Fibroblast of lung (primary cell): Measurements from ENCODE around the gene GAPVD1. TPM values are rescaled to one million over a fixed set of nuclear protein-coding genes. Genes with fewer than 3 reads are reported as not detected.

Experiments
- DNase-seq, 2 donors: peaks; one replicate each; pipeline versions ENCODE4 v3.0.0 to v3.0.0-alpha.2; 2010; ENCODE audit warnings: low read depth in 2 of 2
- H2AFZ ChIP-seq: 2 replicates; pipeline ENCODE4 v1.5.1; 2012; ENCODE audit warnings: low read length, control low read depth, inconsistent platforms
- H3K27ac ChIP-seq: 2 replicates; pipeline ENCODE4 v1.5.1; 2011; ENCODE audit warnings: low read length, control low read depth; ENCODE audit not compliant: insufficient read depth
- H3K27me3 ChIP-seq: 2 replicates; pipeline ENCODE4 v1.5.1; 2011; ENCODE audit warnings: mild to moderate bottlenecking, low read length; ENCODE audit not compliant: control insufficient read depth, insufficient read depth
- H3K36me3 ChIP-seq: 2 replicates; pipeline ENCODE4 v1.5.1; 2011; ENCODE audit warnings: low read length; ENCODE audit not compliant: control insufficient read depth, insufficient read depth
- H3K4me1 ChIP-seq: 2 replicates; pipeline ENCODE4 v1.5.1; 2011; ENCODE audit warnings: low read length; ENCODE audit not compliant: control insufficient read depth, insufficient read depth; ENCODE audit errors: extremely low read depth
- H3K4me2 ChIP-seq: 2 replicates; pipeline ENCODE4 v1.5.1; 2011; ENCODE audit warnings: low read length, control low read depth; ENCODE audit not compliant: insufficient read depth; ENCODE audit errors: extremely low read depth
- H3K4me3 ChIP-seq, 4 experiments: fragments of 200-600 bp in 1 of 4; sonication (generic) in 1 of 4; replicated peaks in 1 of 4; 2 replicates each; pipeline ENCODE4 v1.5.1; 2011 to 2016; ENCODE audit warnings: low read length in 4 of 4, low read depth in 3 of 4, mild to moderate bottlenecking in 3 of 4, control low read depth in 2 of 4, inconsistent platforms in 1 of 4, mixed read lengths in 1 of 4; ENCODE audit not compliant: insufficient read depth in 1 of 4; ENCODE audit errors: control extremely low read depth in 1 of 4
- H3K79me2 ChIP-seq: 2 replicates; pipeline ENCODE4 v1.5.1; 2012; ENCODE audit warnings: mild to moderate bottlenecking, low read length, inconsistent platforms; ENCODE audit not compliant: control insufficient read depth, insufficient read depth
- H3K9ac ChIP-seq: 2 replicates; pipeline ENCODE4 v1.5.1; 2011; ENCODE audit warnings: mild to moderate bottlenecking, low read length, control low read depth; ENCODE audit not compliant: insufficient read depth
- H3K9me3 ChIP-seq: 2 replicates; pipeline ENCODE4 v1.5.1; 2012; ENCODE audit warnings: low read depth, low read length; ENCODE audit not compliant: control insufficient read depth, insufficient read depth
- H4K20me1 ChIP-seq: 2 replicates; pipeline ENCODE4 v1.5.1; 2011; ENCODE audit warnings: low read length; ENCODE audit not compliant: control insufficient read depth, insufficient read depth; ENCODE audit errors: extremely low read depth
- EZH2 ChIP-seq: IDR thresholded peaks from 2 replicates; pipeline ENCODE4 v1.5.1; 2012; ENCODE audit warnings: low read length, control low read depth, mild to moderate bottlenecking; ENCODE audit errors: missing control alignments
- polyA plus RNA-seq, 2 donors: library from polyadenylated mRNA; depleted of rRNA in 1 of 2; stranded (reverse) in 1 of 2; unstranded in 1 of 2; fragments of >200 nt; gene quantifications; 2 replicates each; pipeline ENCODE4 v1.2.1, GENCODE V29; 2011 to 2012; ENCODE audit warnings: missing spikeins in 1 of 2
- total RNA-seq: library from RNA; depleted of rRNA; stranded (reverse); fragments of >200 nt; gene quantifications from 2 replicates; pipeline ENCODE4 v1.2.1, GENCODE V29; 2014
- TF ChIP-seq, protein P1 (sequence below), 2 donors: IDR thresholded peaks in 1 of 2; conservative IDR thresholded peaks in 1 of 2; 1 replicate in 1 of 2; 2 replicates in 1 of 2; pipeline ENCODE4 v1.5.1; 2011 to 2012; ENCODE audit warnings: low read length in 2 of 2, control low read depth in 1 of 2, inconsistent platforms in 1 of 2, low read depth in 1 of 2, mild to moderate bottlenecking in 1 of 2

Gene GAPVD1
- total and polyA plus RNA-seq, 2 donors (not counting 1 experiment from before 2014, with no cell fraction given) = 23.0 to 72.3 TPM

DNA sequence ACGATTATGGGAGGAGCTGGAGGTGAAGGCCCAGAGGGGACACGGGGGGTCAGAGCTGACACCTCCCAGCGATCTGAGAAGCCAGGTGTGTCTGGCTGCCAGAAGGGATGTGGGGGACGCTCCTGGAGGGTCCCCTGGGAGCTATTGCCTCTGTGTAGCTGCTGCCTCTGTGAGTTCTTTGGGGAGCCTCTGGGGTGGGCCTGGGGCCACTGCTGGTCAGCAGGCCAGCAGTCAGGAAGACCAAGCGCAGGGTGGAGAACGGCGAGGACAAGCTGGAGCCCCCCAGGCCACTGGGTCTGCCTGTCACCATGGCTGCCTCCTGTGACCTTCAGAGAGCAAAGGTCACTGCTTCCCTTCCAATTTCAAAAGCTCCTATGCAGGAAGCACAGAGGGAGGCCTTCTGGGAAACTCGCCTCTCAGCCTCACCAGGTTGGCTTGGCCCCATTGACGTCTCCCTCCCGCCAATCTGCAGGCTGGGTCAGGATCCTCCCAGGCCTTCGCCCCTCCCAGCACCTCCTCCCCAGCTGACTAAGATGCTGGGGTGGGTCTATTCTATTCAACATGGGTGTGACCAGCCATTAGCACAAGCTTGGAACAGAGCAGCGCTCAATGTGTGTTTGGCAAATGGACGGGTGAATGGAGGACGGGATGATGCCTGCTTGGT lies 126.4 kb downstream of the GAPVD1 start:
- TF ChIP-seq, protein P1, sequence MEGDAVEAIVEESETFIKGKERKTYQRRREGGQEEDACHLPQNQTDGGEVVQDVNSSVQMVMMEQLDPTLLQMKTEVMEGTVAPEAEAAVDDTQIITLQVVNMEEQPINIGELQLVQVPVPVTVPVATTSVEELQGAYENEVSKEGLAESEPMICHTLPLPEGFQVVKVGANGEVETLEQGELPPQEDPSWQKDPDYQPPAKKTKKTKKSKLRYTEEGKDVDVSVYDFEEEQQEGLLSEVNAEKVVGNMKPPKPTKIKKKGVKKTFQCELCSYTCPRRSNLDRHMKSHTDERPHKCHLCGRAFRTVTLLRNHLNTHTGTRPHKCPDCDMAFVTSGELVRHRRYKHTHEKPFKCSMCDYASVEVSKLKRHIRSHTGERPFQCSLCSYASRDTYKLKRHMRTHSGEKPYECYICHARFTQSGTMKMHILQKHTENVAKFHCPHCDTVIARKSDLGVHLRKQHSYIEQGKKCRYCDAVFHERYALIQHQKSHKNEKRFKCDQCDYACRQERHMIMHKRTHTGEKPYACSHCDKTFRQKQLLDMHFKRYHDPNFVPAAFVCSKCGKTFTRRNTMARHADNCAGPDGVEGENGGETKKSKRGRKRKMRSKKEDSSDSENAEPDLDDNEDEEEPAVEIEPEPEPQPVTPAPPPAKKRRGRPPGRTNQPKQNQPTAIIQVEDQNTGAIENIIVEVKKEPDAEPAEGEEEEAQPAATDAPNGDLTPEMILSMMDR (conservative IDR thresholded peaks at IDR 0.05 in 1 of 2, IDR thresholded peaks at IDR 0.05 in 1 of 2; ENCODE audit: low read depth in 1 of 2, low read length in 2 of 2) = no peak
- TF ChIP-seq EZH2 = no peak

DNA sequence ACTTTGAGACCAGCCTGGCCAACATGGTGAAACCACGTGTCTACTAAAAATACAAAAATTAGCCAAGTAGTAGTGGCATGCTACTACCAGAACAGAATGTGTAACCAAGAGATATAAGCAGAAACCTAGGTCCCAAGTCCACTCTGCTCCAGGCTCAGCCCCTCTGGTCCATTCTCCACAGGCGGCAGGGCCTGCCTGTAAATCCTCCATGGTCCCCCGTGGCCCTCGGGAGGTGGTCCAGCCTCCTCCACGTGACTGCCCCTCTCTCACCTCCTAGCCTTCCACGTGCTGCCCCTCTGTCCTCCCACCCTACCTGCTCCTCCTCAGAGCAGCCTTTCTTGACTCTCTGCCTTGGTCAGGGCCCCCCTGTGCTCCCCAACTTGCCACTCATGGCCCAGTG lies 127.4 kb downstream of the GAPVD1 start:
- H3K9me3 ChIP-seq = no peaks in the 10 kb centered on the region
- no peak overlapping the region for H3K4me2 ChIP-seq
- no peak for DNase-seq
- no peak overlapping the region for H3K27ac ChIP-seq
- no peaks in the 10 kb centered on the region for H3K36me3 ChIP-seq
- no peaks in the 10 kb centered on the region for H4K20me1 ChIP-seq
- H3K4me1 ChIP-seq = no peaks in the 10 kb centered on the region
- H3K27me3 ChIP-seq = no peaks in the 10 kb centered on the region
- no peak overlapping the region for H2AFZ ChIP-seq
- no peak overlapping the region for H3K4me3 ChIP-seq
- no peak overlapping the region for H3K9ac ChIP-seq
- H3K79me2 ChIP-seq = no peaks in the 10 kb centered on the region
- TF ChIP-seq, protein P1 (conservative IDR thresholded peaks at IDR 0.05 in 1 of 2, IDR thresholded peaks at IDR 0.05 in 1 of 2; ENCODE audit: low read depth in 1 of 2, low read length in 2 of 2) = no peak
- no peak for TF ChIP-seq EZH2

More for the DNA sequence above, 126.4 kb downstream of the GAPVD1 start:
- H3K79me2 ChIP-seq = no peaks in the 10 kb centered on the region
- no peak for DNase-seq
- no peak overlapping the region for H2AFZ ChIP-seq
- no peaks in the 10 kb centered on the region for H4K20me1 ChIP-seq
- no peaks in the 10 kb centered on the region for H3K36me3 ChIP-seq
- no peaks in the 10 kb centered on the region for H3K27me3 ChIP-seq
- H3K9ac ChIP-seq = no peak overlapping the region
- no peaks in the 10 kb centered on the region for H3K4me1 ChIP-seq
- no peak overlapping the region for H3K27ac ChIP-seq
- H3K4me2 ChIP-seq = no peak overlapping the region
- no peaks in the 10 kb centered on the region for H3K9me3 ChIP-seq
- no peak overlapping the region for H3K4me3 ChIP-seq

DNA sequence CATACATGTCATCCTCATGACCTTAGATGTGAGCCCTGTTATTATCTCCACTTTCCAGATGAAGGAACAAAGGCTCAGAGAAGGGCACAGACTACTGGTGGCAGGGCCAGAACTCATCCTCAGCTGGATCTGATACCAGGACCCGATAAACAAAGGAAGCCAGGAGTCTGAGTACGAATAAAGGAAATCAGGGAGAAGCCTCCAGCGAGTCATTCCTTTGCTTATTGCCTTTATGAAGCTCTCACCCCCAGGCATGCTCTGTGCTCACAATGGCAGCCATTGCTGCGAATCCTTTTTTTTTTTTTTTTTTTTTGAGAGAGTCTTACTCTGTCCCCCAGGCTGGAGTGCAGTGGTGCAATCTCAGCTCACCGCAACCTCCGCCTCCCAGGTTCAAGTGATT lies 130.1 kb downstream of the GAPVD1 start:
- DNase-seq = peak; percentile 23 to 31
- no peaks in the 10 kb centered on the region for H3K36me3 ChIP-seq
- H3K27me3 ChIP-seq = no peaks in the 10 kb centered on the region

More for the DNA sequence above, 130.1 kb downstream of the GAPVD1 start:
- H3K4me3 ChIP-seq = no peak overlapping the region
- H3K9ac ChIP-seq = no peak overlapping the region
- H4K20me1 ChIP-seq = no peaks in the 10 kb centered on the region
- TF ChIP-seq, protein P1 (conservative IDR thresholded peaks at IDR 0.05 in 1 of 2, IDR thresholded peaks at IDR 0.05 in 1 of 2; ENCODE audit: low read depth in 1 of 2, low read length in 2 of 2) = no peak
- no peak for TF ChIP-seq EZH2
- no peak overlapping the region for H3K27ac ChIP-seq
- H3K4me2 ChIP-seq = no peak overlapping the region
- H3K4me1 ChIP-seq = no peaks in the 10 kb centered on the region
- H3K79me2 ChIP-seq = no peaks in the 10 kb centered on the region
- H3K9me3 ChIP-seq = no peaks in the 10 kb centered on the region
- no peak overlapping the region for H2AFZ ChIP-seq
